CD4-positive, CD25-positive, alpha-beta regulatory T cell (primary cell): Measurements from ENCODE around the gene FARSB. TPM values are rescaled to one million over a fixed set of nuclear protein-coding genes. Genes with fewer than 3 reads are reported as not detected.

Source experiments
- ATAC-seq, 2 donors: fragments of 150-1000 bp; cut with Tn5 transposase; one replicate each; pipeline ENCODE4 v1.10.0; 2021; ENCODE audit warnings: low read depth in 2 of 2, moderate number of reproducible peaks in 2 of 2, moderate library complexity in 1 of 2
- DNase-seq, 3 donors: peaks; one replicate each; pipeline versions ENCODE4 v3.0.0 to v3.0.0-alpha.2; 2012 to 2022; ENCODE audit warnings: mixed read lengths in 1 of 3
- H3K27ac ChIP-seq: one replicate; pipeline ENCODE4 v1.7.0; 2013; ENCODE audit warnings: mild to moderate bottlenecking, low read length; ENCODE audit not compliant: insufficient read depth, poor library complexity, severe bottlenecking
- H3K27me3 ChIP-seq: one replicate; pipeline ENCODE4 v1.7.0; 2013; ENCODE audit warnings: low read length; ENCODE audit not compliant: control insufficient read depth, insufficient read depth
- H3K36me3 ChIP-seq: one replicate; pipeline ENCODE4 v1.7.0; 2013; ENCODE audit warnings: mild to moderate bottlenecking, low read length, moderate library complexity; ENCODE audit not compliant: control insufficient read depth, insufficient read depth
- H3K4me1 ChIP-seq: 2 replicates; pipeline ENCODE4 v1.7.0; 2013; ENCODE audit warnings: mild to moderate bottlenecking, low read length; ENCODE audit not compliant: insufficient read depth, control insufficient read depth, poor library complexity, severe bottlenecking
- H3K4me3 ChIP-seq: one replicate; pipeline ENCODE4 v1.7.0; 2013; ENCODE audit warnings: low read depth, mild to moderate bottlenecking, low read length, moderate library complexity
- H3K9me3 ChIP-seq, 2 experiments: 1 replicate in 1 of 2; 2 replicates in 1 of 2; pipeline ENCODE4 v1.7.0; 2013; ENCODE audit warnings: low read length in 2 of 2, mild to moderate bottlenecking in 1 of 2, moderate library complexity in 1 of 2; ENCODE audit not compliant: control insufficient read depth in 2 of 2
- H3K27ac Mint-ChIP-seq, 3 donors: one replicate each; pipeline ENCODE4 v1.8.0; 2020 to 2022; ENCODE audit warnings: mild to moderate bottlenecking in 3 of 3, mixed read lengths in 3 of 3, moderate library complexity in 2 of 3
- H3K27me3 Mint-ChIP-seq: one replicate; pipeline ENCODE4 v1.8.0; 2022; ENCODE audit warnings: mild to moderate bottlenecking, mixed read lengths
- H3K36me3 Mint-ChIP-seq: one replicate; pipeline ENCODE4 v1.8.0; 2020; ENCODE audit warnings: mixed read lengths
- H3K4me1 Mint-ChIP-seq, 4 donors: one replicate each; pipeline ENCODE4 v1.8.0; 2020 to 2022; ENCODE audit warnings: mixed read lengths in 4 of 4, mild to moderate bottlenecking in 1 of 4
- H3K4me3 Mint-ChIP-seq, 4 donors: one replicate each; pipeline ENCODE4 v1.8.0; 2020 to 2022; ENCODE audit warnings: mild to moderate bottlenecking in 4 of 4, mixed read lengths in 4 of 4, moderate library complexity in 3 of 4
- H3K9me3 Mint-ChIP-seq, 7 donors: one replicate each; pipeline ENCODE4 v1.8.0; 2020 to 2022; ENCODE audit warnings: mixed read lengths in 7 of 7, mild to moderate bottlenecking in 3 of 7, moderate library complexity in 2 of 7
- polyA plus RNA-seq, 4 donors: library from polyadenylated mRNA; unstranded; fragments of 300-500 nt; fragmentation: Illumina TruSeq; gene quantifications; one replicate each; pipeline ENCODE4 v1.2.3, GENCODE V29; 2021
- total RNA-seq: library from RNA; stranded (reverse); gene quantifications from one replicate; pipeline ENCODE4 v1.2.3, GENCODE V29; 2022

The FARSB gene
- total and polyA plus RNA-seq, 5 donors from 2014 or later: 10.8 to 26.2 (median 25.0) TPM

DNA sequence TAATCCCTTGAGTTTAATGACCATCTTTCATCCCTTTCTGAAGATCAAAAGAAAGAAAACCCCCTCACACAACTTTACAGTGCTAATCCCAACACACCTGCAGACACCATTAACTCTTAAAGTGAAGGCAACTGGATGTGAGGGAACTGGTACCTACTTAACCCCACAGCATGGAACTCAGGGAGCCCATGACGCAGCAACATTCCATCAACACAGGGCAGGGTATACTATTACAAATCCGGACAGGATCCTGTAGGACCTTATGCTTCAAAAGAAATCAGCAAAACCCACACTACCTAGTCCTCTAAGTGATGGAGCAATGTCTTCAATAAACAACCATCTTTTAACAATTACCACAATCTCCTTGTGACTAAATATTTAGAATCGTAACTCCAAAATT is 78.6 kb downstream of the FARSB start:
- H3K9me3 Mint-ChIP-seq: no peaks in the 10 kb centered on the region
- H3K27ac Mint-ChIP-seq: no peak overlapping the region
- H3K36me3 ChIP-seq: peaks cover 3% of the 10 kb centered on the region
- peaks cover 30% of the 10 kb centered on the region for H3K36me3 Mint-ChIP-seq
- no peaks in the 10 kb centered on the region for H3K27me3 Mint-ChIP-seq
- H3K27me3 ChIP-seq: no peaks in the 10 kb centered on the region
- peaks cover 5 to 23% (median 11%) of the 10 kb centered on the region in 4 donors for H3K4me1 Mint-ChIP-seq
- H3K9me3 ChIP-seq: no peaks in the 10 kb centered on the region
- H3K4me3 Mint-ChIP-seq: no peak overlapping the region
- ATAC-seq (no peak), DNase-seq (no peak)
- H3K4me1 ChIP-seq: no peaks in the 10 kb centered on the region
- H3K27ac ChIP-seq: no peak overlapping the region
- no peak overlapping the region for H3K4me3 ChIP-seq

- Mint-ChIP-seq H3K36me3 (peaks cover 39% of the 10 kb centered on the region), H3K27ac (peak overlapping the region in 1 of 3 donors; percentile 45), H3K4me3 (no peak overlapping the region), H3K4me1 (peaks cover 2 to 15% (median 6%) of the 10 kb centered on the region in 4 donors), H3K27me3 (no peaks in the 10 kb centered on the region), H3K9me3 (no peaks in the 10 kb centered on the region)
- ATAC-seq: no peak
- Histone ChIP-seq H3K27ac (no peak overlapping the region), H3K27me3 (no peaks in the 10 kb centered on the region), H3K4me1 (no peaks in the 10 kb centered on the region), H3K9me3 (no peaks in the 10 kb centered on the region), H3K4me3 (no peak overlapping the region), H3K36me3 (peaks cover 5% of the 10 kb centered on the region)
- no peak for DNase-seq
Measured at GRCh38 chr2:222576171-222577081, 79.5 kb downstream of the FARSB start.

- peaks cover 5% of the 10 kb centered on the region for H3K36me3 ChIP-seq
- H3K4me1 Mint-ChIP-seq: peaks cover 0 to 12% (median 4%) of the 10 kb centered on the region in 4 donors
- no peak for ATAC-seq
- H3K4me3 ChIP-seq: no peak overlapping the region
- no peaks in the 10 kb centered on the region for H3K27me3 ChIP-seq
- no peak for DNase-seq
- H3K27me3 Mint-ChIP-seq: no peaks in the 10 kb centered on the region
- H3K36me3 Mint-ChIP-seq: peaks cover 45% of the 10 kb centered on the region
- no peak overlapping the region for H3K4me3 Mint-ChIP-seq
- H3K9me3 Mint-ChIP-seq: no peaks in the 10 kb centered on the region
- peak overlapping the region in 1 of 3 donors; percentile 45 for H3K27ac Mint-ChIP-seq
- no peaks in the 10 kb centered on the region for H3K4me1 ChIP-seq
- H3K9me3 ChIP-seq: no peaks in the 10 kb centered on the region
- no peak overlapping the region for H3K27ac ChIP-seq
Measured at GRCh38 chr2:222575618-222576017, 80.3 kb downstream of the FARSB start.

- no peaks in the 10 kb centered on the region for H3K27me3 Mint-ChIP-seq
- H3K36me3 Mint-ChIP-seq: peaks cover 39% of the 10 kb centered on the region
- Histone ChIP-seq H3K27ac (no peak overlapping the region), H3K9me3 (no peaks in the 10 kb centered on the region), H3K4me3 (no peak overlapping the region), H3K36me3 (peaks cover 11% of the 10 kb centered on the region), H3K4me1 (no peaks in the 10 kb centered on the region), H3K27me3 (no peaks in the 10 kb centered on the region)
- peak overlapping the region in 1 of 3 donors; percentile 48 for H3K27ac Mint-ChIP-seq
- peaks cover 0 to 10% (median 2%) of the 10 kb centered on the region in 4 donors for H3K4me1 Mint-ChIP-seq
- no peak for ATAC-seq
- H3K9me3 Mint-ChIP-seq: no peaks in the 10 kb centered on the region
- H3K4me3 Mint-ChIP-seq: no peak overlapping the region
- DNase-seq: peak in 1 of 3 donors; percentile 11
Measured at GRCh38 chr2:222572751-222573174, 83.1 kb downstream of the FARSB start.

GRCh38 chr2:222572264-222572721 is 83.6 kb downstream of the FARSB start:
- Mint-ChIP-seq H3K9me3 (no peaks in the 10 kb centered on the region), H3K4me1 (peaks cover 0 to 10% (median 2%) of the 10 kb centered on the region in 4 donors), H3K4me3 (no peak overlapping the region), H3K27me3 (no peaks in the 10 kb centered on the region), H3K27ac (peak overlapping the region in 1 of 3 donors; percentile 48), H3K36me3 (peaks cover 41% of the 10 kb centered on the region)
- ATAC-seq (no peak), DNase-seq (no peak)
- no peaks in the 10 kb centered on the region for H3K9me3 ChIP-seq
- H3K4me1 ChIP-seq: no peaks in the 10 kb centered on the region
- no peak overlapping the region for H3K27ac ChIP-seq
- no peaks in the 10 kb centered on the region for H3K27me3 ChIP-seq
- H3K36me3 ChIP-seq: peaks cover 15% of the 10 kb centered on the region
- no peak overlapping the region for H3K4me3 ChIP-seq

- H3K9me3 Mint-ChIP-seq: no peaks in the 10 kb centered on the region
- no peak overlapping the region for H3K4me3 Mint-ChIP-seq
- ATAC-seq (no peak), DNase-seq (no peak)
- H3K36me3 Mint-ChIP-seq: peaks cover 58% of the 10 kb centered on the region
- H3K4me1 Mint-ChIP-seq: peaks cover 0 to 9% (median 2%) of the 10 kb centered on the region in 4 donors
- no peaks in the 10 kb centered on the region for H3K27me3 ChIP-seq
- H3K36me3 ChIP-seq: peaks cover 18% of the 10 kb centered on the region
- H3K4me3 ChIP-seq: no peak overlapping the region
- H3K9me3 ChIP-seq: no peaks in the 10 kb centered on the region
- H3K27ac Mint-ChIP-seq: no peak overlapping the region
- H3K27ac ChIP-seq: no peak overlapping the region
- H3K4me1 ChIP-seq: no peaks in the 10 kb centered on the region
- H3K27me3 Mint-ChIP-seq: no peaks in the 10 kb centered on the region
Measured at GRCh38 chr2:222569826-222570225, 86.1 kb downstream of the FARSB start.

DNA sequence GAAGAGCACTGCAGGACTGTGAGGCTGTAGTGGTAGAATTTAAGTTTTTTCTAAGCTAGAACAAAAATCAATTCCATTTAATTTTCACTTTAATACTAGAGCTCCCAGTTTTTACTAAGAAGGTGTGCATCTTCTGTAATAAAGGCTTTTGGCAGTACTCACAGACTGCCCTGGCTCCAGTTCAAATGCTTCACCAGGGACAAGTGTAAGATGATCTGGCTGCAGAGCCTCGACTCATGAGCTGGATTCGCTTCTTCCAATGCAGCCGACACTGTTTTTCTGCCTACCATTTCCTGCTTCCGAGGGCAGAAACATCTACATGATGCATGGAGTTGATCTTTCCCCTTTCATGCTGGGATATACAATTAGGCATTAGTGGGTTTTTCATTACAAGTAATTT is 87.0 kb downstream of the FARSB start:
- Mint-ChIP-seq H3K27ac (peak overlapping the region in 1 of 3 donors; percentile 26), H3K4me3 (no peak overlapping the region), H3K36me3 (peaks cover 52% of the 10 kb centered on the region), H3K27me3 (no peaks in the 10 kb centered on the region), H3K4me1 (peaks cover 0 to 2% (median 0%) of the 10 kb centered on the region in 4 donors), H3K9me3 (no peaks in the 10 kb centered on the region)
- DNase-seq (no peak), ATAC-seq (no peak)
- H3K4me3 ChIP-seq: no peak overlapping the region
- H3K27ac ChIP-seq: no peak overlapping the region
- H3K27me3 ChIP-seq: no peaks in the 10 kb centered on the region
- peaks cover 18% of the 10 kb centered on the region for H3K36me3 ChIP-seq
- H3K4me1 ChIP-seq: no peaks in the 10 kb centered on the region
- no peaks in the 10 kb centered on the region for H3K9me3 ChIP-seq
